NB4 (cell line): ENCODE measurements around the gene UBE2Q2.

Experiments used
- CTCF ChIP-seq: IDR thresholded peaks from one replicate; pipeline ENCODE4 v1.5.1; 2012; ENCODE audit warnings: low read depth, low read length
- POLR2A ChIP-seq: IDR thresholded peaks from 2 replicates; pipeline ENCODE4 v1.6.1; 2011; ENCODE audit warnings: mild to moderate bottlenecking; ENCODE audit not compliant: insufficient read length; ENCODE audit errors: extremely low read depth

- no peak for TF ChIP-seq CTCF
- no peak for TF ChIP-seq POLR2A
These were observed 21.2 kb downstream of the UBE2Q2 start for GRCh38 chr15:75864213-75865059.
